Mammary epithelial cell (primary cell): ENCODE results near the gene OR10H1.

Experiments used
- CTCF ChIP-seq, 2 donors: IDR thresholded peaks in 1 of 2; conservative IDR thresholded peaks in 1 of 2; 2 replicates each; pipeline ENCODE4 v1.5.1; 2011 to 2012; ENCODE audit warnings: inconsistent platforms in 2 of 2, low read length in 2 of 2, mild to moderate bottlenecking in 2 of 2, control low read depth in 1 of 2, low read depth in 1 of 2; ENCODE audit not compliant: insufficient read depth in 1 of 2; ENCODE audit errors: extremely low read depth in 1 of 2
- EZH2 ChIP-seq: IDR thresholded peaks from 2 replicates; pipeline ENCODE4 v1.6.1; 2012; ENCODE audit warnings: low read length, inconsistent platforms, borderline replicate concordance

- no peak for TF ChIP-seq CTCF (conservative IDR thresholded peaks at IDR 0.05 in 1 of 2, IDR thresholded peaks at IDR 0.05 in 1 of 2; ENCODE audit: extremely low read depth in 1 of 2, insufficient read depth in 1 of 2, low read depth in 1 of 2, low read length in 2 of 2)
- no peak for TF ChIP-seq EZH2
Observed at GRCh38 chr19:15829786-15830185, 14.3 kb upstream of the OR10H1 start.
